HepG2 (cell line): Measurements from ENCODE around the gene METTL22. TPM values are rescaled to one million over a fixed set of nuclear protein-coding genes. Genes with fewer than 3 reads are reported as not detected.
A peak's percentile ranks its signal among the peaks of the same experiment; 100 is the strongest.

Source experiments
- ARID3A ChIP-seq: IDR thresholded peaks from 2 replicates; pipeline ENCODE4 v1.6.1; 2012; ENCODE audit warnings: low read depth, low read length, improper control_type of control experiment
- BATF2 ChIP-seq: sonication (generic); formaldehyde crosslinking; IDR thresholded peaks from 2 replicates; pipeline ENCODE4 v1.8.0; 2022; ENCODE audit warnings: mild to moderate bottlenecking, missing genetic modification reagents, moderate library complexity
- EZH2 ChIP-seq: conservative IDR thresholded peaks from 2 replicates; pipeline ENCODE4 v1.6.1; 2012; ENCODE audit warnings: mild to moderate bottlenecking, low read depth, low read length, moderate library complexity
- KDM3A ChIP-seq: IDR thresholded peaks from 2 replicates; pipeline ENCODE4 v1.6.1; 2018; ENCODE audit warnings: low read depth, missing compliant biosample characterization
- MYNN ChIP-seq: sonication (generic); formaldehyde crosslinking; IDR thresholded peaks from 2 replicates; pipeline ENCODE4 v1.4.0; 2020; ENCODE audit warnings: mild to moderate bottlenecking, low read depth, missing genetic modification reagents
- NFIC ChIP-seq: IDR thresholded peaks from 2 replicates; pipeline ENCODE4 v1.6.1; 2012; ENCODE audit warnings: mild to moderate bottlenecking, low read length, inconsistent platforms
- PHF8 ChIP-seq: sonication (generic); formaldehyde crosslinking; IDR thresholded peaks from 2 replicates; pipeline ENCODE4 v1.5.0; 2020; ENCODE audit warnings: missing genetic modification reagents
- POLR2AphosphoS5 ChIP-seq: IDR thresholded peaks from 2 replicates; pipeline ENCODE4 v1.6.1; 2012; ENCODE audit warnings: low read depth, low read length
- ZBTB1 ChIP-seq: sonication (generic); formaldehyde crosslinking; IDR thresholded peaks from 2 replicates; pipeline ENCODE4 v1.4.0; 2020; ENCODE audit warnings: missing genetic modification reagents, borderline replicate concordance
- ZEB1 ChIP-seq: IDR thresholded peaks from 2 replicates; pipeline ENCODE4 v1.6.1; 2012; ENCODE audit warnings: mild to moderate bottlenecking, low read depth, inconsistent platforms; ENCODE audit not compliant: insufficient replicate concordance
- ZKSCAN8 ChIP-seq: IDR thresholded peaks from 2 replicates; pipeline ENCODE4 v1.6.1; 2016; ENCODE audit warnings: borderline replicate concordance, missing genetic modification reagents, missing compliant biosample characterization
- ZNF274 ChIP-seq: sonication (generic); formaldehyde crosslinking; IDR thresholded peaks from 2 replicates; pipeline ENCODE4 v1.5.1; 2020; ENCODE audit warnings: mild to moderate bottlenecking, missing genetic modification reagents
- ZNF326 ChIP-seq: sonication (generic); formaldehyde crosslinking; IDR thresholded peaks from 2 replicates; pipeline ENCODE4 v1.4.0; 2020; ENCODE audit warnings: missing genetic modification reagents, borderline replicate concordance
- ZNF329 ChIP-seq: sonication (generic); formaldehyde crosslinking; IDR thresholded peaks from 2 replicates; pipeline ENCODE4 v1.9.0; 2021; ENCODE audit warnings: low read depth, mild to moderate bottlenecking, missing genetic modification reagents
- ZNF407 ChIP-seq: sonication (generic); formaldehyde crosslinking; IDR thresholded peaks from one replicate; pipeline ENCODE4 v1.5.1; 2020; ENCODE audit warnings: mild to moderate bottlenecking, missing genetic modification reagents; ENCODE audit errors: not compliant biosample characterization
- ZNF570 ChIP-seq: sonication (generic); formaldehyde crosslinking; IDR thresholded peaks from 2 replicates; pipeline ENCODE4 v1.4.0; 2020; ENCODE audit warnings: mild to moderate bottlenecking, missing genetic modification reagents, borderline replicate concordance
- ZNF691 ChIP-seq: sonication (generic); formaldehyde crosslinking; IDR thresholded peaks from 2 replicates; pipeline ENCODE4 v1.4.0; 2020; ENCODE audit warnings: missing genetic modification reagents, low read depth, mild to moderate bottlenecking, borderline replicate concordance
- ZNF720 ChIP-seq: sonication (generic); formaldehyde crosslinking; IDR thresholded peaks from 2 replicates; pipeline ENCODE4 v1.4.0; 2020; ENCODE audit warnings: missing genetic modification reagents
- ZNF766 ChIP-seq: sonication (generic); formaldehyde crosslinking; IDR thresholded peaks from 2 replicates; pipeline ENCODE4 v1.5.0; 2020; ENCODE audit warnings: missing genetic modification reagents, borderline replicate concordance
- ZNF790 ChIP-seq: sonication (generic); formaldehyde crosslinking; IDR thresholded peaks from 2 replicates; pipeline ENCODE4 v1.8.0; 2022; ENCODE audit warnings: missing genetic modification reagents, mild to moderate bottlenecking, borderline replicate concordance
- polyA plus RNA-seq, 8 experiments: library from polyadenylated mRNA; depleted of rRNA in 3 of 8; stranded (reverse) in 7 of 8; unstranded in 1 of 8; fragments of >200 nt; fragmentation: Illumina TruSeq in 4 of 8; extraction: Trizol in 4 of 8; gene quantifications; 2 replicates each; pipeline versions ENCODE4 v1.2.1 to v1.2.3, GENCODE V29; 2011 to 2016; ENCODE audit warnings: low read depth in 4 of 8, missing spikeins in 1 of 8, mixed read lengths in 1 of 8; ENCODE audit not compliant: insufficient read depth in 1 of 8
- total RNA-seq, 5 experiments: library from RNA; depleted of rRNA; stranded (reverse); fragments of >200 nt; fragmentation: Illumina TruSeq; extraction: Trizol; gene quantifications; 2 replicates each; pipeline ENCODE4 v1.2.3, GENCODE V29; 2016; ENCODE audit warnings: low read depth in 1 of 5

The METTL22 gene
- total and polyA plus RNA-seq, 2 of the 13 experiments (the other 11 are each of a cell fraction or from before 2014, with no cell fraction given): 36.2 to 94.8 TPM

- TF ChIP-seq MYNN (CRISPR knock-in tag) (no peak), PHF8 (CRISPR knock-in tag) (no peak), ZNF766 (no peak), ARID3A (no peak), EZH2 (no peak), ZNF691 (CRISPR knock-in tag) (no peak), ZNF329 (CRISPR knock-in tag) (no peak), ZNF790 (no peak), POLR2AphosphoS5 (no peak), ZNF274 (CRISPR knock-in tag) (0 out of 2 replicates have a peak, but pooled peaks have one; percentile 28), BATF2 (CRISPR knock-in tag) (no peak), ZBTB1 (no peak), ZEB1 (no peak), NFIC (no peak), ZNF720 (no peak), ZNF326 (CRISPR knock-in tag) (no peak), ZNF407 (no peak), KDM3A (CRISPR knock-in tag) (no peak), ZNF570 (CRISPR knock-in tag) (no peak), ZKSCAN8 (CRISPR knock-in tag) (no peak)
Measured at GRCh38 chr16:8660841-8661301, 39.4 kb downstream of the METTL22 start (continued).
